ENCODE data around the gene POLR3G. TPM values are rescaled to one million over a fixed set of nuclear protein-coding genes. Genes with fewer than 3 reads are reported as not detected.

Gene POLR3G
- total and polyA plus RNA-seq, 2 of the 13 experiments (the other 11 are each of a cell fraction or from before 2014, with no cell fraction given), result 1.2 to 7.3 TPM

GRCh38 chr5:90474235-90475107 lies at the start of gene POLR3G, which contains the start of gene MBLAC2 (continued):
- peak; percentile 70 for TF ChIP-seq ZNF407 (CRISPR knock-in tag; IDR thresholded peaks at IDR 0.05; ENCODE audit: not compliant biosample characterization)
- no peak; the same call in 1 of the 2 replicates for TF ChIP-seq CSRNP1 (CRISPR knock-in tag; IDR thresholded peaks at IDR 0.05)
- no peak; the same call in 1 of the 2 replicates for TF ChIP-seq ZNF746 (CRISPR knock-in tag; IDR thresholded peaks at IDR 0.05)
- TF ChIP-seq BHLHE40 (IDR thresholded peaks at IDR 0.05; ENCODE audit: low read length), result peak; percentile 23; the same call in 1 of the 2 replicates
- TF ChIP-seq SRF (IDR thresholded peaks at IDR 0.05; ENCODE audit: low read depth, low read length), result 0 out of 2 replicates have a peak, but pooled peaks have one; percentile 5
- no peak for TF ChIP-seq AHR (CRISPR knock-in tag; IDR thresholded peaks at IDR 0.05)
- TF ChIP-seq MAFK (conservative IDR thresholded peaks at IDR 0.05 in 1 of 2, IDR thresholded peaks at IDR 0.05 in 1 of 2; ENCODE audit: low read length in 2 of 2), result no peak
- TF ChIP-seq ZNF614 (CRISPR knock-in tag; IDR thresholded peaks at IDR 0.05; ENCODE audit: borderline replicate concordance), result peak; percentile 54; the same call in 1 of the 2 replicates
- TF ChIP-seq ZNF607 (CRISPR knock-in tag; IDR thresholded peaks at IDR 0.05; ENCODE audit: borderline replicate concordance), result peak; percentile 20; the same call in 1 of the 2 replicates
- TF ChIP-seq IRF1 (CRISPR knock-in tag; IDR thresholded peaks at IDR 0.05; ENCODE audit: low read depth), result no peak
- no peak; the same call in 1 of the 2 replicates for TF ChIP-seq ZNF362 (CRISPR knock-in tag; IDR thresholded peaks at IDR 0.05; ENCODE audit: borderline replicate concordance)
- TF ChIP-seq ZSCAN12 (CRISPR knock-in tag; IDR thresholded peaks at IDR 0.05), result peak; percentile 9; the same call in 1 of the 2 replicates
- peak; percentile 34; the same call in 1 of the 2 replicates for TF ChIP-seq ZBTB3 (CRISPR knock-in tag; IDR thresholded peaks at IDR 0.05; ENCODE audit: borderline replicate concordance, low read depth)
- TF ChIP-seq ZNF17 (CRISPR knock-in tag; IDR thresholded peaks at IDR 0.05), result no peak
- TF ChIP-seq ZNF44 (CRISPR knock-in tag; IDR thresholded peaks at IDR 0.05), result peak; percentile 57; the same call in 1 of the 2 replicates

Data from HepG2 (cell line).